CD14-positive monocyte (primary cell): ENCODE measurements around the gene PAGR1. TPM values are rescaled to one million over a fixed set of nuclear protein-coding genes. Genes with fewer than 3 reads are reported as not detected.

Source experiments
- DNase-seq, 3 donors: peaks; one replicate each; pipeline ENCODE4 v3.0.0-alpha.2; 2011 to 2022
- H2AFZ ChIP-seq: 2 replicates; pipeline ENCODE4 v1.6.0; 2012; ENCODE audit warnings: mild to moderate bottlenecking, low read depth, low read length, inconsistent platforms; ENCODE audit not compliant: insufficient read depth, poor library complexity, severe bottlenecking
- H3K27ac ChIP-seq, 2 donors: 1 replicate in 1 of 2; 2 replicates in 1 of 2; pipeline ENCODE4 v1.5.1; 2012 to 2013; ENCODE audit warnings: low read length in 2 of 2, control low read depth in 1 of 2, inconsistent platforms in 1 of 2, low read depth in 1 of 2, mild to moderate bottlenecking in 1 of 2
- H3K27me3 ChIP-seq, 2 donors: one replicate each; pipeline versions ENCODE4 v1.6.0 to v1.6.1; 2011 to 2013; ENCODE audit warnings: low read length in 2 of 2; ENCODE audit not compliant: control insufficient read depth in 2 of 2, insufficient read depth in 2 of 2
- H3K36me3 ChIP-seq, 2 donors: replicated peaks in 1 of 2; 1 replicate in 1 of 2; 2 replicates in 1 of 2; pipeline versions ENCODE4 v1.5.1 to v1.6.1; 2012 to 2013; ENCODE audit warnings: low read length in 2 of 2, control low read depth in 1 of 2, inconsistent platforms in 1 of 2, mild to moderate bottlenecking in 1 of 2; ENCODE audit not compliant: insufficient read depth in 2 of 2, control insufficient read depth in 1 of 2
- H3K4me1 ChIP-seq, 2 donors: 1 replicate in 1 of 2; 2 replicates in 1 of 2; pipeline versions ENCODE4 v1.5.1 to v1.6.1; 2012 to 2013; ENCODE audit warnings: low read length in 2 of 2, control low read depth in 1 of 2, inconsistent platforms in 1 of 2, mild to moderate bottlenecking in 1 of 2, moderate library complexity in 1 of 2; ENCODE audit not compliant: insufficient read depth in 2 of 2, control insufficient read depth in 1 of 2
- H3K4me2 ChIP-seq: replicated peaks from 2 replicates; pipeline ENCODE3; 2012; ENCODE audit warnings: low read length, moderate library complexity, mild to moderate bottlenecking; ENCODE audit not compliant: poor library complexity, severe bottlenecking; ENCODE audit errors: extremely low read depth
- H3K4me3 ChIP-seq, 3 experiments: fragments of 200-600 bp in 1 of 3; sonication (generic) in 1 of 3; replicated peaks in 1 of 3; 1 replicate in 2 of 3; 2 replicates in 1 of 3; pipeline ENCODE4 v1.5.1; 2011 to 2013; ENCODE audit warnings: low read length in 3 of 3, mild to moderate bottlenecking in 3 of 3, control low read depth in 2 of 3, low read depth in 2 of 3, inconsistent platforms in 1 of 3, moderate library complexity in 1 of 3
- H3K79me2 ChIP-seq: 2 replicates; pipeline ENCODE4 v1.6.0; 2012; ENCODE audit warnings: mild to moderate bottlenecking, control low read depth, inconsistent platforms, low read length, moderate library complexity; ENCODE audit not compliant: insufficient read depth
- H3K9ac ChIP-seq: 2 replicates; pipeline ENCODE4 v1.6.0; 2017; ENCODE audit warnings: low read length, mild to moderate bottlenecking; ENCODE audit not compliant: insufficient read depth, poor library complexity, severe bottlenecking
- H3K9me3 ChIP-seq, 2 donors: replicated peaks in 1 of 2; 1 replicate in 1 of 2; 2 replicates in 1 of 2; pipeline versions ENCODE4 v1.5.1 to v1.6.1; 2012 to 2013; ENCODE audit warnings: low read length in 2 of 2, control low read depth in 1 of 2; ENCODE audit not compliant: control insufficient read depth in 1 of 2, insufficient read depth in 1 of 2
- H4K20me1 ChIP-seq: 2 replicates; pipeline ENCODE4 v1.6.0; 2012; ENCODE audit warnings: mild to moderate bottlenecking, low read length, control low read depth, moderate library complexity; ENCODE audit not compliant: insufficient read depth
- H3K27ac Mint-ChIP-seq, 7 donors: one replicate each; pipeline ENCODE4 v1.8.0; 2020; ENCODE audit warnings: mild to moderate bottlenecking in 7 of 7, mixed read lengths in 7 of 7, moderate library complexity in 6 of 7, inconsistent platforms in 2 of 7
- H3K27me3 Mint-ChIP-seq, 3 donors: one replicate each; pipeline ENCODE4 v1.8.0; 2021 to 2022; ENCODE audit warnings: low read depth in 3 of 3, mild to moderate bottlenecking in 3 of 3, mixed read lengths in 3 of 3, moderate library complexity in 3 of 3, inconsistent platforms in 1 of 3
- H3K36me3 Mint-ChIP-seq, 2 donors: one replicate each; pipeline ENCODE4 v1.8.0; 2020; ENCODE audit warnings: mixed read lengths in 2 of 2, inconsistent platforms in 1 of 2, mild to moderate bottlenecking in 1 of 2
- H3K4me1 Mint-ChIP-seq: one replicate; pipeline ENCODE4 v1.8.0; 2020; ENCODE audit warnings: mild to moderate bottlenecking, mixed read lengths
- H3K4me3 Mint-ChIP-seq, 2 donors: one replicate each; pipeline ENCODE4 v1.8.0; 2020; ENCODE audit warnings: mild to moderate bottlenecking in 2 of 2, mixed read lengths in 2 of 2, moderate library complexity in 1 of 2
- H3K9me3 Mint-ChIP-seq, 7 donors: one replicate each; pipeline ENCODE4 v1.8.0; 2020 to 2022; ENCODE audit warnings: mixed read lengths in 7 of 7, mild to moderate bottlenecking in 6 of 7, moderate library complexity in 6 of 7, inconsistent platforms in 2 of 7
- WGBS: methylation state at CpG from one replicate; pipeline ENCODE4 v1.1.5; 2013; ENCODE audit warnings: missing lambda C conversion rate; ENCODE audit not compliant: insufficient coverage; 5-methylcytosine and 5-hydroxymethylcytosine counted together
- intact Hi-C, 2 donors: fragments of 100-400 bp; cut with micrococcal nuclease; formaldehyde crosslinking; loops; one replicate each; pipeline versions ENCODE4 v1.15.0 to v1.15.1; 2023
- polyA plus RNA-seq, 3 donors: library from polyadenylated mRNA; depleted of rRNA in 1 of 3; unstranded in 2 of 3; stranded (reverse) in 1 of 3; fragments of 300-500 nt in 2 of 3; fragments of >200 nt in 1 of 3; fragmentation: Illumina TruSeq in 2 of 3; gene quantifications; 1 replicate in 2 of 3; 2 replicates in 1 of 3; pipeline ENCODE4 v1.2.3, GENCODE V29; 2012 to 2021
- TF ChIP-seq, protein P1 (sequence below): fragments of 200-600 bp; IDR thresholded peaks from one replicate; pipeline ENCODE4 v1.8.0; 2022; ENCODE audit warnings: antibody characterized with exemption, mild to moderate bottlenecking

PAGR1 gene
- polyA plus RNA-seq, 3 donors, result 12.6 to 43.4 (median 36.3) TPM

DNA sequence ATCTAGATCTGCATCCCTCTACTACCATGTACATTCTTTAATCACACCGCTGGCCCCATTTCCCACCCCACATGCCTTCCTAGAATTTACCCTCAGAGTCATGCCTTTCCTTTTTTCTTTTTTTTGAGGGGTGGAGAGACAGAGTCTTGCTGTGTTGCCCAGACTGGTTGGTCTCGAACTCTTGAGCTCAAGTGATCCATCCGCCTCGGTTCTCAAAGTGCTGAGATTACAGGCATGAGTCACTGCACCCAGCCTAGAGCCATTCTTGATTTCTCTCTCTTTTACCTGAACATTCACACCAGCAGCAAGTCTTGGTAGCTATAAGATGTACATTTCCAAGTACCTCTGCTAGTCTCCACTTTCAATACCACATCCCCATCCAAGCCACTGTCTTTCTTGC is 2.1 kb downstream of the PAGR1 start:
- Mint-ChIP-seq H3K9me3 (peaks cover 0 to 3% (median 0%) of the 10 kb centered on the region in 7 donors), H3K27me3 (peaks cover 7 to 13% (median 11%) of the 10 kb centered on the region in 3 donors), H3K27ac (peak overlapping the region in 5 of 7 donors; percentile 28 to 61 (median 41)), H3K4me3 (no peak overlapping the region), H3K4me1 (peaks cover 69% of the 10 kb centered on the region), H3K36me3 (peaks cover 21 to 25% of the 10 kb centered on the region in 2 donors)
- H3K79me2 ChIP-seq, result peaks cover 65% of the 10 kb centered on the region
- no peak overlapping the region for H2AFZ ChIP-seq
- no peak for DNase-seq
- H3K9ac ChIP-seq, result no peak overlapping the region
- intact Hi-C loops, result loop anchor here (5.0 to 10.0 kb wide), 3 partner anchors 44 to 177 kb away; partner anchors contain the start of genes CDIPT (in 1 of the 2), HIRIP3 (in 1 of the 2) and INO80E (in 1 of the 2)
- H3K4me1 ChIP-seq, result peaks cover 57 to 77% of the 10 kb centered on the region in 2 donors
- peaks cover 51% of the 10 kb centered on the region for H4K20me1 ChIP-seq
- H3K36me3 ChIP-seq, result peaks cover 13 to 21% of the 10 kb centered on the region in 2 donors
- WGBS, result no CpG with 5 or more reads among the region's 4 CpGs
- no peak overlapping the region for H3K4me2 ChIP-seq
- H3K9me3 ChIP-seq, result no peaks in the 10 kb centered on the region
- no peak overlapping the region for H3K27ac ChIP-seq
- H3K27me3 ChIP-seq, result peaks cover 0 to 8% of the 10 kb centered on the region in 2 donors
- TF ChIP-seq, protein P1, sequence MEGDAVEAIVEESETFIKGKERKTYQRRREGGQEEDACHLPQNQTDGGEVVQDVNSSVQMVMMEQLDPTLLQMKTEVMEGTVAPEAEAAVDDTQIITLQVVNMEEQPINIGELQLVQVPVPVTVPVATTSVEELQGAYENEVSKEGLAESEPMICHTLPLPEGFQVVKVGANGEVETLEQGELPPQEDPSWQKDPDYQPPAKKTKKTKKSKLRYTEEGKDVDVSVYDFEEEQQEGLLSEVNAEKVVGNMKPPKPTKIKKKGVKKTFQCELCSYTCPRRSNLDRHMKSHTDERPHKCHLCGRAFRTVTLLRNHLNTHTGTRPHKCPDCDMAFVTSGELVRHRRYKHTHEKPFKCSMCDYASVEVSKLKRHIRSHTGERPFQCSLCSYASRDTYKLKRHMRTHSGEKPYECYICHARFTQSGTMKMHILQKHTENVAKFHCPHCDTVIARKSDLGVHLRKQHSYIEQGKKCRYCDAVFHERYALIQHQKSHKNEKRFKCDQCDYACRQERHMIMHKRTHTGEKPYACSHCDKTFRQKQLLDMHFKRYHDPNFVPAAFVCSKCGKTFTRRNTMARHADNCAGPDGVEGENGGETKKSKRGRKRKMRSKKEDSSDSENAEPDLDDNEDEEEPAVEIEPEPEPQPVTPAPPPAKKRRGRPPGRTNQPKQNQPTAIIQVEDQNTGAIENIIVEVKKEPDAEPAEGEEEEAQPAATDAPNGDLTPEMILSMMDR, result no peak
- H3K4me3 ChIP-seq, result no peak overlapping the region

DNA sequence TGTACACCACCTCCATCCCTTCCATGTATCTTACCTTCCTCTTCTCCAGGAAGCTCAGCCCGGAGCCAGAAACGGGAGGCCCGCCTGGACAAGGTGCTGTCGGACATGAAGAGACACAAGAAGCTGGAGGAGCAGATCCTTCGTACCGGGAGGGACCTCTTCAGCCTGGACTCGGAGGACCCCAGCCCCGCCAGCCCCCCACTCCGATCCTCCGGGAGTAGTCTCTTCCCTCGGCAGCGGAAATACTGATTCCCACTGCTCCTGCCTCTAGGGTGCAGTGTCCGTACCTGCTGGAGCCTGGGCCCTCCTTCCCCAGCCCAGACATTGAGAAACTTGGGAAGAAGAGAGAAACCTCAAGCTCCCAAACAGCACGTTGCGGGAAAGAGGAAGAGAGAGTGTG is 3.6 kb downstream of the PAGR1 start:
- Mint-ChIP-seq H3K27ac (peak overlapping the region; percentile 26 to 91 (median 90)), H3K36me3 (peaks cover 19 to 25% of the 10 kb centered on the region in 2 donors), H3K27me3 (peaks cover 0 to 4% (median 1%) of the 10 kb centered on the region in 3 donors), H3K9me3 (peaks cover 0 to 1% (median 0%) of the 10 kb centered on the region in 7 donors), H3K4me3 (peak overlapping the region in 1 of 2 donors; percentile 98), H3K4me1 (peaks cover 70% of the 10 kb centered on the region)
- Histone ChIP-seq H4K20me1 (peaks cover 65% of the 10 kb centered on the region), H3K27ac (peak overlapping the region; percentile 11 to 88), H3K36me3 (peaks cover 13 to 21% of the 10 kb centered on the region in 2 donors), H3K4me3 (peak overlapping the region in 1 of 3 experiments; percentile 99), H3K27me3 (no peaks in the 10 kb centered on the region), H2AFZ (no peak overlapping the region), H3K4me2 (peak overlapping the region; percentile 13), H3K79me2 (peaks cover 79% of the 10 kb centered on the region), H3K4me1 (peaks cover 59 to 74% of the 10 kb centered on the region in 2 donors), H3K9me3 (no peaks in the 10 kb centered on the region), H3K9ac (no peak overlapping the region)
- TF ChIP-seq, protein P1, result no peak
- 79% methylated on average over 9 of the region's 15 CpGs for WGBS
- intact Hi-C loops, result loop anchor here (5.0 to 10.0 kb wide), 3 partner anchors 43 to 175 kb away; partner anchors contain the start of genes CDIPT (in 1 of the 2), HIRIP3 (in 1 of the 2) and INO80E (in 1 of the 2)
- DNase-seq, result no peak
